NCI-H2227 (cell line): ENCODE results near the gene LTB.

Experiments used
- DNase-seq: peaks from one replicate; lab custom pipeline; 2025; ENCODE audit not compliant: unreplicated experiment; lab: John Stamatoyannopoulos, UW

The LTB gene

GRCh38 chr6:31576897-31577578, 5.2 kb downstream of the LTB start:
- DNase-seq = no peak

GRCh38 chr6:31575952-31576685, 6.1 kb downstream of the LTB start:
- no peak for DNase-seq

GRCh38 chr6:31575335-31575901, 6.8 kb downstream of the LTB start, which contains the start of gene TNF:
Gene TNF (plus strand): TSS chr6:31575565. CDS start chr6:31575742, 177 bp downstream.
- no peak for DNase-seq

GRCh38 chr6:31574106-31575061, 7.8 kb downstream of the LTB start:
- no peak for DNase-seq

GRCh38 chr6:31573239-31574105, 8.8 kb downstream of the LTB start:
- no peak for DNase-seq

GRCh38 chr6:31572041-31572911, 9.9 kb downstream of the LTB start, which contains the start of gene LTA:
Gene LTA (plus strand): TSS chr6:31572289. CDS start chr6:31572743, 454 bp downstream.
- DNase-seq = no peak

GRCh38 chr6:31569861-31570536, 12.2 kb downstream of the LTB start:
- DNase-seq = no peak

- no peak for DNase-seq
Measured at GRCh38 chr6:31568537-31568961, 13.7 kb downstream of the LTB start.

GRCh38 chr6:31567531-31568370, 14.5 kb downstream of the LTB start:
- no peak for DNase-seq

GRCh38 chr6:31560697-31561058, 21.5 kb downstream of the LTB start:
- no peak for DNase-seq

GRCh38 chr6:31559958-31560696, 22.1 kb downstream of the LTB start:
- DNase-seq = no peak

GRCh38 chr6:31559606-31559957, 22.6 kb downstream of the LTB start:
- no peak for DNase-seq

- DNase-seq = no peak
Measured at GRCh38 chr6:31558631-31559500, 23.4 kb downstream of the LTB start.

- DNase-seq = no peak
Measured at GRCh38 chr6:31558318-31558625, 24.0 kb downstream of the LTB start.

- DNase-seq = no peak
Measured at GRCh38 chr6:31557443-31558317, 24.5 kb downstream of the LTB start.
